H9 (cell line): ENCODE data around the gene ARID3A. TPM values are rescaled to one million over a fixed set of nuclear protein-coding genes. Genes with fewer than 3 reads are reported as not detected.

Experiments used
- DNase-seq: peaks from one replicate; pipeline ENCODE4 v3.0.0-alpha.2; 2017
- H2AFZ ChIP-seq: one replicate; pipeline ENCODE4 v1.6.1; 2013; ENCODE audit warnings: mild to moderate bottlenecking, low read length, control low read depth, moderate library complexity
- H2AK5ac ChIP-seq: 2 replicates; pipeline ENCODE4 v1.6.1; 2013; ENCODE audit warnings: low read length, control low read depth, mixed read lengths; ENCODE audit not compliant: insufficient read length
- H2BK120ac ChIP-seq: one replicate; pipeline ENCODE4 v1.6.1; 2013; ENCODE audit warnings: low read depth, mild to moderate bottlenecking, low read length, control low read depth, inconsistent platforms; ENCODE audit not compliant: poor library complexity, severe bottlenecking
- H2BK12ac ChIP-seq: 2 replicates; pipeline ENCODE4 v1.6.1; 2013; ENCODE audit warnings: low read length, control low read depth, mixed read lengths, low read depth; ENCODE audit not compliant: insufficient read length
- H2BK15ac ChIP-seq: 2 replicates; pipeline ENCODE4 v1.6.1; 2013; ENCODE audit warnings: low read depth, low read length, control low read depth
- H2BK20ac ChIP-seq: one replicate; pipeline ENCODE4 v1.6.1; 2013; ENCODE audit warnings: low read depth, mild to moderate bottlenecking, low read length, control low read depth, inconsistent platforms; ENCODE audit not compliant: poor library complexity, severe bottlenecking
- H2BK5ac ChIP-seq: 2 replicates; pipeline ENCODE4 v1.6.1; 2013; ENCODE audit warnings: low read length, control low read depth, mixed read lengths; ENCODE audit not compliant: insufficient read length
- H3K14ac ChIP-seq: 2 replicates; pipeline ENCODE4 v1.6.1; 2013; ENCODE audit warnings: low read length, control low read depth; ENCODE audit not compliant: insufficient read depth
- H3K18ac ChIP-seq: 2 replicates; pipeline ENCODE4 v1.6.1; 2013; ENCODE audit warnings: low read depth, mild to moderate bottlenecking, mixed read lengths, low read length, control low read depth; ENCODE audit not compliant: insufficient read length
- H3K23ac ChIP-seq: 2 replicates; pipeline ENCODE4 v1.6.1; 2013; ENCODE audit warnings: low read length, control low read depth, mixed read lengths, low read depth; ENCODE audit not compliant: insufficient read length
- H3K23me2 ChIP-seq: 2 replicates; pipeline ENCODE4 v1.6.1; 2013; ENCODE audit warnings: low read depth, mild to moderate bottlenecking, mixed read lengths, low read length, control low read depth; ENCODE audit not compliant: insufficient read length, poor library complexity, severe bottlenecking
- H3K27ac ChIP-seq: 2 replicates; pipeline ENCODE4 v1.5.1; 2013; ENCODE audit warnings: low read length, control low read depth, mixed read lengths, low read depth; ENCODE audit not compliant: insufficient read length
- H3K27me3 ChIP-seq: 2 replicates; pipeline ENCODE4 v1.6.1; 2013; ENCODE audit warnings: low read length, control low read depth, inconsistent platforms; ENCODE audit not compliant: insufficient read depth
- H3K4ac ChIP-seq: 2 replicates; pipeline ENCODE4 v1.6.1; 2013; ENCODE audit warnings: low read depth, mild to moderate bottlenecking, control low read depth, inconsistent platforms, low read length, moderate library complexity
- H3K4me1 ChIP-seq: 2 replicates; pipeline ENCODE4 v1.6.1; 2013; ENCODE audit warnings: low read length, control low read depth, inconsistent platforms; ENCODE audit not compliant: insufficient read depth
- H3K4me2 ChIP-seq: 2 replicates; pipeline ENCODE4 v1.6.1; 2013; ENCODE audit warnings: low read length, control low read depth, mixed read lengths; ENCODE audit not compliant: insufficient read length, insufficient read depth
- H3K56ac ChIP-seq: 2 replicates; pipeline ENCODE4 v1.6.1; 2013; ENCODE audit warnings: low read depth, mild to moderate bottlenecking, mixed read lengths, low read length, control low read depth; ENCODE audit not compliant: insufficient read length
- H3K79me1 ChIP-seq: 2 replicates; pipeline ENCODE4 v1.6.1; 2013; ENCODE audit warnings: low read depth, mild to moderate bottlenecking, moderate library complexity, low read length, control low read depth, inconsistent platforms; ENCODE audit not compliant: insufficient read depth, poor library complexity, severe bottlenecking
- H3K79me2 ChIP-seq: 2 replicates; pipeline ENCODE4 v1.6.1; 2013; ENCODE audit warnings: low read length, control low read depth, inconsistent platforms; ENCODE audit not compliant: insufficient read depth
- H3K9ac ChIP-seq: 2 replicates; pipeline ENCODE4 v1.6.1; 2013; ENCODE audit warnings: low read length, control low read depth, mixed read lengths; ENCODE audit not compliant: insufficient read length; ENCODE audit errors: extremely low read depth
- H3K9me3 ChIP-seq: one replicate; pipeline ENCODE4 v1.6.1; 2013; ENCODE audit warnings: low read depth, low read length, inconsistent platforms; ENCODE audit not compliant: control insufficient read depth
- H3T11ph ChIP-seq: one replicate; pipeline ENCODE4 v1.6.1; 2013; ENCODE audit warnings: mild to moderate bottlenecking, low read length, control low read depth, inconsistent platforms
- H4K20me1 ChIP-seq: one replicate; pipeline ENCODE4 v1.6.1; 2013; ENCODE audit not compliant: control insufficient read depth, insufficient read length, insufficient read depth
- H4K5ac ChIP-seq: 2 replicates; pipeline ENCODE4 v1.6.1; 2013; ENCODE audit warnings: low read depth, mild to moderate bottlenecking, mixed read lengths, low read length, control low read depth; ENCODE audit not compliant: insufficient read length
- H4K8ac ChIP-seq: replicated peaks from 2 replicates; pipeline ENCODE4 v1.6.1; 2013; ENCODE audit warnings: low read length, control low read depth, mixed read lengths, low read depth; ENCODE audit not compliant: insufficient read length
- H4K91ac ChIP-seq: 2 replicates; pipeline ENCODE4 v1.6.1; 2013; ENCODE audit warnings: low read depth, mild to moderate bottlenecking, moderate library complexity, mixed read lengths, low read length, control low read depth; ENCODE audit not compliant: insufficient read length
- H3K27ac Mint-ChIP-seq, 3 experiments: 2 replicates in 2 of 3; 3 replicates in 1 of 3; pipeline ENCODE4 v1.8.0; 2020 to 2021; ENCODE audit warnings: mixed read lengths in 3 of 3, mild to moderate bottlenecking in 1 of 3, moderate library complexity in 1 of 3
- H3K27me3 Mint-ChIP-seq: 2 replicates; pipeline ENCODE4 v1.8.0; 2021; ENCODE audit warnings: low read depth, mild to moderate bottlenecking, moderate library complexity, mixed read lengths
- H3K36me3 Mint-ChIP-seq, 3 experiments: 2 replicates in 2 of 3; 3 replicates in 1 of 3; pipeline ENCODE4 v1.8.0; 2020 to 2021; ENCODE audit warnings: low read depth in 3 of 3, mixed read lengths in 3 of 3; ENCODE audit not compliant: insufficient read depth in 1 of 3
- H3K4me1 Mint-ChIP-seq, 2 experiments: 2 replicates each; pipeline ENCODE4 v1.8.0; 2020; ENCODE audit warnings: mixed read lengths in 2 of 2
- H3K4me3 Mint-ChIP-seq, 2 experiments: 2 replicates in 1 of 2; 3 replicates in 1 of 2; pipeline ENCODE4 v1.8.0; 2020 to 2021; ENCODE audit warnings: mild to moderate bottlenecking in 2 of 2, mixed read lengths in 2 of 2, moderate library complexity in 1 of 2
- H3K9me3 Mint-ChIP-seq, 2 experiments: 2 replicates in 1 of 2; 3 replicates in 1 of 2; pipeline ENCODE4 v1.8.0; 2020; ENCODE audit warnings: mild to moderate bottlenecking in 2 of 2, mixed read lengths in 2 of 2, moderate library complexity in 1 of 2
- WGBS: extraction: QIAGEN DNeasy Blood & Tissue Kit; methylation state at CpG from one replicate; pipeline ENCODE4 v1.1.7; 2013; ENCODE audit warnings: missing lambda C conversion rate, low lambda C conversion rate, mixed read lengths; ENCODE audit not compliant: insufficient read length; ENCODE audit errors: extremely low coverage; 5-methylcytosine and 5-hydroxymethylcytosine counted together
- total RNA-seq: library from RNA; stranded (reverse); gene quantifications from 2 replicates; pipeline ENCODE4 v1.2.1, GENCODE V29; 2021
- TF ChIP-seq, protein P1 (sequence below): fragments of 200-600 bp; sonication (generic); conservative IDR thresholded peaks from 3 replicates; pipeline ENCODE4 v1.8.0; 2021; ENCODE audit warnings: antibody characterized with exemption, mild to moderate bottlenecking

Gene ARID3A
- total RNA-seq, 1 experiment from 2014 or later, result 98.3 TPM

DNA sequence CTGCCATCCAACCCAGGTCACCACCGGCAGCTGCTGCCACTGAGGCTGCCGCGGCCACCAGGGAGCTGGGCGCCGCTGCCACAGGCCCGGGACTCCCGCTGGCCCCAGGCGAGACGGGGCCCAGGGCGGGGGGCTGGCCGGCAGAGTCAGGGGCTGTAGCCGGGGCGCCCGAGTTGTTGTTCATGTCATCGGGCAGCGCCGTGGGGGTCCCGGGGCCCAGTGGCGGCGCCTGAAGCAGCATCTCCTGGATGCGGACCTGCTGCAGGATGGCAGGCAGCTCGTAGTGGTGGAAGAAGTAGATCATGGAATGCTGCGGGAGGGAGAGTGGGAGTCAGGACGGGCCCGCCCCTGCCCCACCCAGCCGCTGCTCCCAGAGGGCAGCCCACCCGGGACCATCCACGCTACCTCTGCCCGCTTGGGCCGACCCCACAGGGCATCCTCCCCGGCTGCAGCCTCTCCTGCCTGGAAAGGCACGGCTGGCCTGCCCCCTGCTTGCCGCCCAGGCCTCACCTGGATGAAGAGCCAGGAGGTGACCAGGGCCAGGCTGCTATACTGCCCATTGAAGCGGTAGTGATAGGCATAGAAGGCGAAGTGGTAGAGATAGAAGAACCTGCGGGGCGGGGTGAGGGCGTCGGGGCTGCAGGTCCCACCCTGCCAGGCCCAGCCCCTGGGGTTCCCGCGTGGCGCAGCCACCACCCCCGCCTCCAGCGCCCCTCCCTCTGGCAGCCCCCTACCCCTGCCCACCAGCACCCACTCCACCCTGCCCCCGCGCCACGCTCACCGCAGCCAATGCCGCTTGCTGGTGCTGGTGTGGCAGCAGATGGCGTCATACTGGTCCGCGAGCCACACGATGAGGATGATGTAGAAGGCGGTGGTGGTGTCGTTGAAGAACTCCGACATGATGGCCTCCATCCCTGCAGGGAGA, 85.0 kb downstream of the ARID3A start:
- H2BK15ac ChIP-seq, result no peak overlapping the region
- DNase-seq, result no peak
- Mint-ChIP-seq H3K27me3 (peaks cover 2% of the 10 kb centered on the region; the same call in 1 of the 2 replicates), H3K27ac (no peak overlapping the region), H3K4me1 (peaks cover 1 to 2% of the 10 kb centered on the region in 2 experiments; a peak in 3 of 4 replicates), H3K9me3 (no peaks in the 10 kb centered on the region), H3K36me3 (peaks cover 2 to 24% (median 21%) of the 10 kb centered on the region in 3 experiments; a peak in 6 of 7 replicates), H3K4me3 (no peak overlapping the region)
- WGBS, result no CpG with 5 or more reads among the region's 56 CpGs
- H3K9ac ChIP-seq, result no peak overlapping the region
- no peak overlapping the region for H4K5ac ChIP-seq
- H3K27ac ChIP-seq, result no peak overlapping the region
- H3K56ac ChIP-seq, result no peak overlapping the region
- H4K20me1 ChIP-seq, result no peaks in the 10 kb centered on the region
- no peak overlapping the region for H3K23ac ChIP-seq
- H2AFZ ChIP-seq, result no peak overlapping the region
- TF ChIP-seq, protein P1, sequence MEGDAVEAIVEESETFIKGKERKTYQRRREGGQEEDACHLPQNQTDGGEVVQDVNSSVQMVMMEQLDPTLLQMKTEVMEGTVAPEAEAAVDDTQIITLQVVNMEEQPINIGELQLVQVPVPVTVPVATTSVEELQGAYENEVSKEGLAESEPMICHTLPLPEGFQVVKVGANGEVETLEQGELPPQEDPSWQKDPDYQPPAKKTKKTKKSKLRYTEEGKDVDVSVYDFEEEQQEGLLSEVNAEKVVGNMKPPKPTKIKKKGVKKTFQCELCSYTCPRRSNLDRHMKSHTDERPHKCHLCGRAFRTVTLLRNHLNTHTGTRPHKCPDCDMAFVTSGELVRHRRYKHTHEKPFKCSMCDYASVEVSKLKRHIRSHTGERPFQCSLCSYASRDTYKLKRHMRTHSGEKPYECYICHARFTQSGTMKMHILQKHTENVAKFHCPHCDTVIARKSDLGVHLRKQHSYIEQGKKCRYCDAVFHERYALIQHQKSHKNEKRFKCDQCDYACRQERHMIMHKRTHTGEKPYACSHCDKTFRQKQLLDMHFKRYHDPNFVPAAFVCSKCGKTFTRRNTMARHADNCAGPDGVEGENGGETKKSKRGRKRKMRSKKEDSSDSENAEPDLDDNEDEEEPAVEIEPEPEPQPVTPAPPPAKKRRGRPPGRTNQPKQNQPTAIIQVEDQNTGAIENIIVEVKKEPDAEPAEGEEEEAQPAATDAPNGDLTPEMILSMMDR, result no peak
- H2BK12ac ChIP-seq, result no peak overlapping the region
- H2BK120ac ChIP-seq, result no peak overlapping the region
- peaks cover 7% of the 10 kb centered on the region; the same call in 1 of the 2 replicates for H3K79me2 ChIP-seq
- no peak overlapping the region for H2BK5ac ChIP-seq
- no peak overlapping the region for H4K8ac ChIP-seq
- no peaks in the 10 kb centered on the region for H3K9me3 ChIP-seq
- H3T11ph ChIP-seq, result no peak overlapping the region
- no peak overlapping the region for H2BK20ac ChIP-seq
- H3K4ac ChIP-seq, result no peak overlapping the region
- no peaks in the 10 kb centered on the region for H3K27me3 ChIP-seq
- no peak overlapping the region for H3K18ac ChIP-seq
- H4K91ac ChIP-seq, result no peak overlapping the region
- no peaks in the 10 kb centered on the region for H3K4me1 ChIP-seq
- H3K79me1 ChIP-seq, result peaks cover 2% of the 10 kb centered on the region
- H3K14ac ChIP-seq, result no peak overlapping the region
- H2AK5ac ChIP-seq, result no peak overlapping the region
- no peaks in the 10 kb centered on the region for H3K23me2 ChIP-seq
- no peak overlapping the region for H3K4me2 ChIP-seq
